CD4-positive, CD25-positive, alpha-beta regulatory T cell (primary cell): ENCODE measurements around the gene ITGA8. TPM values are rescaled to one million over a fixed set of nuclear protein-coding genes. Genes with fewer than 3 reads are reported as not detected.

Experiments used
- ATAC-seq, 2 donors: fragments of 150-1000 bp; cut with Tn5 transposase; one replicate each; pipeline ENCODE4 v1.10.0; 2021; ENCODE audit warnings: low read depth in 2 of 2, moderate number of reproducible peaks in 2 of 2, moderate library complexity in 1 of 2
- DNase-seq, 3 donors: peaks; one replicate each; pipeline versions ENCODE4 v3.0.0 to v3.0.0-alpha.2; 2012 to 2022; ENCODE audit warnings: mixed read lengths in 1 of 3
- H3K27ac ChIP-seq: one replicate; pipeline ENCODE4 v1.7.0; 2013; ENCODE audit warnings: mild to moderate bottlenecking, low read length; ENCODE audit not compliant: insufficient read depth, poor library complexity, severe bottlenecking
- H3K27me3 ChIP-seq: one replicate; pipeline ENCODE4 v1.7.0; 2013; ENCODE audit warnings: low read length; ENCODE audit not compliant: control insufficient read depth, insufficient read depth
- H3K36me3 ChIP-seq: one replicate; pipeline ENCODE4 v1.7.0; 2013; ENCODE audit warnings: mild to moderate bottlenecking, low read length, moderate library complexity; ENCODE audit not compliant: control insufficient read depth, insufficient read depth
- H3K4me1 ChIP-seq: 2 replicates; pipeline ENCODE4 v1.7.0; 2013; ENCODE audit warnings: mild to moderate bottlenecking, low read length; ENCODE audit not compliant: insufficient read depth, control insufficient read depth, poor library complexity, severe bottlenecking
- H3K4me3 ChIP-seq: one replicate; pipeline ENCODE4 v1.7.0; 2013; ENCODE audit warnings: low read depth, mild to moderate bottlenecking, low read length, moderate library complexity
- H3K9me3 ChIP-seq, 2 experiments: 1 replicate in 1 of 2; 2 replicates in 1 of 2; pipeline ENCODE4 v1.7.0; 2013; ENCODE audit warnings: low read length in 2 of 2, mild to moderate bottlenecking in 1 of 2, moderate library complexity in 1 of 2; ENCODE audit not compliant: control insufficient read depth in 2 of 2
- H3K27ac Mint-ChIP-seq, 3 donors: one replicate each; pipeline ENCODE4 v1.8.0; 2020 to 2022; ENCODE audit warnings: mild to moderate bottlenecking in 3 of 3, mixed read lengths in 3 of 3, moderate library complexity in 2 of 3
- H3K27me3 Mint-ChIP-seq: one replicate; pipeline ENCODE4 v1.8.0; 2022; ENCODE audit warnings: mild to moderate bottlenecking, mixed read lengths
- H3K36me3 Mint-ChIP-seq: one replicate; pipeline ENCODE4 v1.8.0; 2020; ENCODE audit warnings: mixed read lengths
- H3K4me1 Mint-ChIP-seq, 4 donors: one replicate each; pipeline ENCODE4 v1.8.0; 2020 to 2022; ENCODE audit warnings: mixed read lengths in 4 of 4, mild to moderate bottlenecking in 1 of 4
- H3K4me3 Mint-ChIP-seq, 4 donors: one replicate each; pipeline ENCODE4 v1.8.0; 2020 to 2022; ENCODE audit warnings: mild to moderate bottlenecking in 4 of 4, mixed read lengths in 4 of 4, moderate library complexity in 3 of 4
- H3K9me3 Mint-ChIP-seq, 7 donors: one replicate each; pipeline ENCODE4 v1.8.0; 2020 to 2022; ENCODE audit warnings: mixed read lengths in 7 of 7, mild to moderate bottlenecking in 3 of 7, moderate library complexity in 2 of 7
- polyA plus RNA-seq, 4 donors: library from polyadenylated mRNA; unstranded; fragments of 300-500 nt; fragmentation: Illumina TruSeq; gene quantifications; one replicate each; pipeline ENCODE4 v1.2.3, GENCODE V29; 2021
- total RNA-seq: library from RNA; stranded (reverse); gene quantifications from one replicate; pipeline ENCODE4 v1.2.3, GENCODE V29; 2022

Gene ITGA8
- total and polyA plus RNA-seq, 5 donors from 2014 or later: not detected

DNA sequence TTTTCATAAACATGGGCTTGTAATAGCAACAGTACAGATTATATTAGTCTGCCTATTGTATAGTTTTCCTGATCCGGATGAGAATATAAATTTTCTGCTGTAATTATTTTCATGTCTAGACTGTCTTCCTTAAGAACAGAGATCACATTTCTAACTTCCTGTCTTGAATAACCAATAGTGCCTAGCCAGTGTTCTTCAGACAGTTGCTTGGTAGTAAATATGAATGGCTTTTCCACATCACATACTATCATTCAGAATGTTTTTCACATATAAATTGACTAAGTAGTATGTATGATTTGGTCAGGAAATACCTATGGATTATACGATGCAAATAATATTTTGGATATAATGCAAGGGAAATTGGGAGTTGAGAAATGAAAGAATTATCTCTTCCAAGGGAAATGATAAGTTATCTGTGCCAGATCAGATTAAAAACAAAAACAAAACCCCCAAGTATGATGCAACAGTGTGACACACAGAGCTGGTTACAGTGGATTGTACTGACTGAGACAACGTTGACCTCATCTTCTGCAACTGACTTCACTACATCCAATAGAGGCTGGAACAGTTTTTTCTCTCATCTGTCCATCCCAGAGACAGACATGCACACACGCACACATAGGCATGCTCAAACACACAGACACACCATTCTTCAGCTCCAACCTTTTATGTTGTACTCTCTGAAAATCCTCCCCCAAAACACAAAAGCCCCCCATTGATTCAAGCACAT lies 16.4 kb downstream of the ITGA8 start:
- no peak overlapping the region for H3K4me3 Mint-ChIP-seq

DNA sequence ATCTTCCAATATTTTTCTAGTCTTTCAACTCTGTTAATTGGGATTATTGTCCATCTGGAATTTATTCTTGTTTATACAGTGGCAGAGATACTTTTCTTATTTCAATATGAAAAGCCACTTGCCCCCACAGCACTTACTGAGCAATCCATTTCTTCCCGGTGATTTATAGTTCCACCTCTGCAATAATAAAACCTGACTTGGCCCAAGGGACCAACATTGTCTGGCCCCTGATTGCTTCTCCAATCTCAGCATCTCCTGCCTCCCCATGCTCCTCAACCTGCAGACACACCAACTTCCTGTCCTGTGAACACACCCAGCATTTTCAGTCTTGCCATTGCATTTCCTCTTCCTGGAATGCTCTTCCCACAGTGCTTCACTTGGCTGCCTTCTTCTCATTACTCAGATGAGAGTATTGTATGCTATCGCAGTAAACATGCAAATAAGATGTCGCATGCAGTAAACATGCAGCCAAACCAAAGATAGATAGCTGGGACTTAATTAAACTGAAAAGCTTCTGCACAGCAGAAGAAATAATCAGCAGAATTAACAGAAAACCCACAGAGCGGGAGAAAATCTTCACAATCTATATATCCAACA lies 19.5 kb downstream of the ITGA8 start:
- H3K36me3 Mint-ChIP-seq: no peaks in the 10 kb centered on the region
- peaks cover 0 to 2% (median 0%) of the 10 kb centered on the region in 7 donors for H3K9me3 Mint-ChIP-seq
- Histone ChIP-seq H3K4me3 (no peak overlapping the region), H3K36me3 (no peaks in the 10 kb centered on the region), H3K27me3 (no peaks in the 10 kb centered on the region), H3K27ac (no peak overlapping the region), H3K4me1 (no peaks in the 10 kb centered on the region), H3K9me3 (no peaks in the 10 kb centered on the region)
- ATAC-seq: no peak
- no peak overlapping the region for H3K27ac Mint-ChIP-seq
- H3K4me3 Mint-ChIP-seq: no peak overlapping the region
- no peak for DNase-seq
- no peaks in the 10 kb centered on the region for H3K27me3 Mint-ChIP-seq
- no peaks in the 10 kb centered on the region for H3K4me1 Mint-ChIP-seq

More for the DNA sequence above, 16.4 kb downstream of the ITGA8 start:
- DNase-seq (no peak), ATAC-seq (no peak)
- Mint-ChIP-seq H3K36me3 (no peaks in the 10 kb centered on the region), H3K27ac (no peak overlapping the region), H3K4me1 (no peaks in the 10 kb centered on the region), H3K9me3 (peaks cover 0 to 1% (median 0%) of the 10 kb centered on the region in 7 donors), H3K27me3 (no peaks in the 10 kb centered on the region)
- peaks cover 4% of the 10 kb centered on the region for H3K27me3 ChIP-seq
- H3K4me1 ChIP-seq: no peaks in the 10 kb centered on the region
- H3K36me3 ChIP-seq: no peaks in the 10 kb centered on the region
- H3K27ac ChIP-seq: no peak overlapping the region
- H3K4me3 ChIP-seq: no peak overlapping the region
- no peaks in the 10 kb centered on the region for H3K9me3 ChIP-seq

DNA sequence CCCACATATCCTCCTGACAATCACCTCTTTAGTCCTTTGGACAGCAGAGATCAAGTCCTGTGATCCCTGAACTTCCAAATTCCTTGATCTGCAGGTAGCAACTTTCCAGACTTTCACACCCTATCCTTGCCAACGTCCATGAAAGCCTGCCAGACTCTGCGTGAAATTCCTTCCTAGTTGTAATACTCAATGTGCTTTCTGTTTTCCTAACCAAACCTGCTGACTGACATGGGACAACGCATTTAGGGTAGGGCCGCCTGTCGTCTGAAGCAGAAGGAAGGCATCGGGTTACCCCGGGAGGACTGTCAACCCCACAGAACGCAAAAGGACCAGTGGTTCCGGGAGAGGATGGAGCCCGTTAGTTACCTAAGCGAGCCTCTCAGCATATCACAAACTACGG lies 23.9 kb downstream of the ITGA8 start:
- no peak overlapping the region for H3K27ac ChIP-seq

DNA sequence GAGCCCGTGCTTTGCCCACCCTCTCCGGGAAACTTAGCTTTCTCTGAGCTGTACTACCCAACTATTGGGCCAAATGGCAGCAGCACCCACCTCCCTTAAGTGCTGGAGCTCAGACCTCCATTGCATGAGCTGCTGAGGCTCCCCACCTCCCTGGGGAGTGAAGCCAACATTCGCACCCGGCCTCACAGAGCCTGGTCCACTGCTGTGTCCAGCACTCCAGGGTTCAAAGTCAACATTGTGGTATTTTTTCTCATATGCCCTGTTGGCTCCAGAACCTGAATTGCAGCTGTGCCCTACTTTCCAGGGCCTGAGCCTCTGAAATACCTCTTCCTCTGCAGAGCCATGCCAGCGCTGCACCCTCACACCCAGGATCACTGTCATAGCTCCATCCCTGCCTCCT lies 29.7 kb downstream of the ITGA8 start:
- Mint-ChIP-seq H3K27ac (no peak overlapping the region), H3K27me3 (peaks cover 30% of the 10 kb centered on the region), H3K36me3 (no peaks in the 10 kb centered on the region), H3K4me1 (no peaks in the 10 kb centered on the region), H3K4me3 (no peak overlapping the region), H3K9me3 (no peaks in the 10 kb centered on the region)
- no peaks in the 10 kb centered on the region for H3K9me3 ChIP-seq
- H3K4me1 ChIP-seq: no peaks in the 10 kb centered on the region
- DNase-seq: no peak
- no peak overlapping the region for H3K27ac ChIP-seq
- ATAC-seq: no peak
- peaks cover 5% of the 10 kb centered on the region for H3K27me3 ChIP-seq
- no peaks in the 10 kb centered on the region for H3K36me3 ChIP-seq
- no peak overlapping the region for H3K4me3 ChIP-seq

More for the DNA sequence above, 23.9 kb downstream of the ITGA8 start:
- no peak for ATAC-seq
- H3K4me3 ChIP-seq: no peak overlapping the region
- no peaks in the 10 kb centered on the region for H3K9me3 ChIP-seq
- no peaks in the 10 kb centered on the region for H3K4me1 ChIP-seq
- no peaks in the 10 kb centered on the region for H3K27me3 ChIP-seq
- Mint-ChIP-seq H3K36me3 (no peaks in the 10 kb centered on the region), H3K4me1 (no peaks in the 10 kb centered on the region), H3K27me3 (peaks cover 5% of the 10 kb centered on the region), H3K4me3 (no peak overlapping the region), H3K9me3 (peaks cover 0 to 2% (median 0%) of the 10 kb centered on the region in 7 donors), H3K27ac (no peak overlapping the region)
- no peaks in the 10 kb centered on the region for H3K36me3 ChIP-seq
- DNase-seq: no peak

DNA sequence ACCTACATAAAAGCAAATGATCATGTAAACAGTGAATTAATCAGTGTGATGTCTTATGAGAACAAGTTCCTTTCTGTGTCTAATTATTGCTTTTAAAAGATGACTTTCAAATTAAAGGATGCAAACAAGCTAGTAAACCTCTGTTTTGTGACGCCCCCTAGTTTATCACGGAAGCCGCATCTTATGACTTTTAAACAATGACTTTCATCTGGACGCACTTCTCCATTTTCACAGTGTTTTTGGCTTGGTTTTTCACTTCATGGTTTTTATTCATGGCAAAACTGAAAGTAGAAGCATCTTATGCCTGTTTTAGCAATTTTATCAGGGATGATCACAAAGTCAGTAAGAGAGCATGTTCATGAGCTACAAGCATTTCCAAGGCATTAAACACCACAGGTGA lies 35.0 kb downstream of the ITGA8 start:
- Mint-ChIP-seq H3K27ac (no peak overlapping the region), H3K4me1 (no peaks in the 10 kb centered on the region), H3K4me3 (no peak overlapping the region), H3K36me3 (no peaks in the 10 kb centered on the region), H3K9me3 (peaks cover 0 to 4% (median 0%) of the 10 kb centered on the region in 7 donors), H3K27me3 (peaks cover 38% of the 10 kb centered on the region)
- ATAC-seq: no peak
- peaks cover 7% of the 10 kb centered on the region for H3K27me3 ChIP-seq
- H3K4me3 ChIP-seq: no peak overlapping the region
- no peaks in the 10 kb centered on the region for H3K36me3 ChIP-seq
- H3K4me1 ChIP-seq: no peaks in the 10 kb centered on the region
- no peak for DNase-seq
- no peaks in the 10 kb centered on the region for H3K9me3 ChIP-seq
- H3K27ac ChIP-seq: no peak overlapping the region

DNA sequence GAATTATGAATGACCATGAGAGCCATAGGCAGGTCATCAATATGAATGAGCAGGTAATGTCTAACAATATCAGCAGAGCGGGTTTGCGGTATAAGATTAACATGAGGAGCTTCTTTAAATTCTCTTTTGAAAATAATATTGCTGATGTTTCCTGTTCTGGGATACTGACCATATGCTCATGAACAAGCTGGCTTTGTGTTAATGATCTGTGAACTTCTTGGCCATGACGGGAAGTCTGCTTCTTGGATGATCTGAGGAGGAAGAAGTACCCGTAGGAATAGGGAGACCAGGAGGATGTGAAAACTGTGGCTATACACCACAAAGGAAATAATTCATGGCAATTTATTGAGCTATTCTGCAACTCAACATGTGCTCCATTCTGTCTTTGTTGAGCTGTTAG lies 38.6 kb downstream of the ITGA8 start:
- DNase-seq: no peak
- no peak overlapping the region for H3K4me3 ChIP-seq
- H3K36me3 Mint-ChIP-seq: no peaks in the 10 kb centered on the region
- no peaks in the 10 kb centered on the region for H3K9me3 ChIP-seq
- peaks cover 0 to 4% (median 0%) of the 10 kb centered on the region in 7 donors for H3K9me3 Mint-ChIP-seq
- H3K27me3 Mint-ChIP-seq: peaks cover 24% of the 10 kb centered on the region
- H3K4me1 Mint-ChIP-seq: no peaks in the 10 kb centered on the region
- ATAC-seq: no peak
- no peaks in the 10 kb centered on the region for H3K4me1 ChIP-seq
- peaks cover 6% of the 10 kb centered on the region for H3K27me3 ChIP-seq
- H3K36me3 ChIP-seq: no peaks in the 10 kb centered on the region
- H3K27ac ChIP-seq: no peak overlapping the region
- H3K27ac Mint-ChIP-seq: no peak overlapping the region
- H3K4me3 Mint-ChIP-seq: no peak overlapping the region

DNA sequence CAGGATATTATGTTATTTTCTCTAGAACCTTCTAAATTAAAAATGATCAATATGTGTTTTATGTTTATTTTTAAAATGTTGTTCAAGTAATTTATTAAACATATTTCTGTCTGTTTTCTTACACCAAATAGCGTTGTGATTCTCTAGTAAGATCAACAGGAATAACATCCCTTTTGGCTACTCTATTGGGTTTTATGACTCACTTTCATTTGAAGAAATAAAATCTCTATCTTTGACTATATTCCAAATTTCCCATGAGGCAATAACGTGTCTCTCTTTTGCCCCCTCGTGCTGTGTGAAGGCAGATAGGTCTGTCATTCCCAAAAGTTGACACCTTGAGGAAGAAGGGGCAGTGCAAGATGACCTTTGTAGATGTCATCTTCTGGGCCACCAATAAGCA lies 40.9 kb downstream of the ITGA8 start:
- H3K27ac ChIP-seq: no peak overlapping the region
- no peaks in the 10 kb centered on the region for H3K36me3 Mint-ChIP-seq
- H3K27me3 ChIP-seq: peaks cover 3% of the 10 kb centered on the region
- no peak overlapping the region for H3K4me3 ChIP-seq
- H3K4me1 Mint-ChIP-seq: no peaks in the 10 kb centered on the region
- no peak overlapping the region for H3K4me3 Mint-ChIP-seq
- peaks cover 18% of the 10 kb centered on the region for H3K27me3 Mint-ChIP-seq
- DNase-seq (no peak), ATAC-seq (no peak)
- no peaks in the 10 kb centered on the region for H3K9me3 ChIP-seq
- H3K4me1 ChIP-seq: no peaks in the 10 kb centered on the region
- H3K27ac Mint-ChIP-seq: no peak overlapping the region
- H3K36me3 ChIP-seq: no peaks in the 10 kb centered on the region
- peaks cover 0 to 4% (median 0%) of the 10 kb centered on the region in 7 donors for H3K9me3 Mint-ChIP-seq

DNA sequence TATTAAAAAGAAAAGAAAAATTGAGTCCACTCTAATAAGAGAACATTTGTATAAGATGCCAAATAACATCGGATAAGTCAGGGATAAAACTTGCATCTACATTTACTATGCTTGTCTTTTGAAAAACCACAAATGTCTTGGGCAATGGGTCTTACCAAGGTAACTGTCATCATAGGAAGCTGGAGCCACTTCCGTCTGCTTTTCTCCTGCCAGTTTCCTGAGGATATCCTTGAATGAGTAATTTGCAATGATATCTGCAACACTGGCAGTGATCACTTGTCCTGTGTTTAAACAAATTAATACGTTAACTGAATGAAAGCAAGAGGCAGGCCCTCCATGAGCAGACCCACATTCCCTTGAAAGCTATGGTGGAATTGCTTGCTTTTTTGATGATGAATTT lies 47.3 kb downstream of the ITGA8 start:
- Mint-ChIP-seq H3K9me3 (peaks cover 0 to 9% (median 2%) of the 10 kb centered on the region in 7 donors), H3K27me3 (peaks cover 8% of the 10 kb centered on the region), H3K4me1 (no peaks in the 10 kb centered on the region), H3K4me3 (no peak overlapping the region), H3K27ac (no peak overlapping the region), H3K36me3 (no peaks in the 10 kb centered on the region)
- Histone ChIP-seq H3K36me3 (no peaks in the 10 kb centered on the region), H3K27me3 (no peaks in the 10 kb centered on the region), H3K9me3 (no peaks in the 10 kb centered on the region), H3K4me1 (no peaks in the 10 kb centered on the region), H3K27ac (no peak overlapping the region), H3K4me3 (no peak overlapping the region)
- no peak for DNase-seq
- ATAC-seq: no peak
